ENCODE results near the gene RAD54L2. TPM values are rescaled to one million over a fixed set of nuclear protein-coding genes. Genes with fewer than 3 reads are reported as not detected.

Gene RAD54L2
- polyA plus RNA-seq, 4 donors = 11.5 to 16.0 (median 14.6) TPM

Other genes starting within 250 kb of the RAD54L2 start
- 100 to 1,000 TPM; 109 to 163 (median 133) TPM for gene MANF, start 153.4 kb upstream of the RAD54L2 start, polyA plus RNA-seq (ENCODE audit: insufficient read length in 4 of 4)
- 10 to 100 TPM; 38.4 to 40.9 (median 40.1) TPM for gene RBM15B, start 147.4 kb upstream of the RAD54L2 start, polyA plus RNA-seq (ENCODE audit: insufficient read length in 4 of 4)
- gene DCAF1, start 38.7 kb upstream of the RAD54L2 start, polyA plus RNA-seq (ENCODE audit: insufficient read length in 4 of 4) = 10 to 100 TPM; 20.8 to 31.7 (median 29.7) TPM
- 10 to 100 TPM; 30.2 to 70.0 (median 57.7) TPM for gene TEX264, start 132.5 kb downstream of the RAD54L2 start, polyA plus RNA-seq (ENCODE audit: insufficient read length in 4 of 4)
- gene GRM2, start 168.3 kb downstream of the RAD54L2 start, polyA plus RNA-seq (ENCODE audit: insufficient read length in 4 of 4) = under 1 TPM; 0.27 to 0.81 (median 0.50) TPM
- not detected for gene IQCF6, start 240.5 kb downstream of the RAD54L2 start, polyA plus RNA-seq (ENCODE audit: insufficient read length in 4 of 4)

All from left renal pelvis (tissue), 4 donors.